ENCODE data around the gene RELN.

DNA sequence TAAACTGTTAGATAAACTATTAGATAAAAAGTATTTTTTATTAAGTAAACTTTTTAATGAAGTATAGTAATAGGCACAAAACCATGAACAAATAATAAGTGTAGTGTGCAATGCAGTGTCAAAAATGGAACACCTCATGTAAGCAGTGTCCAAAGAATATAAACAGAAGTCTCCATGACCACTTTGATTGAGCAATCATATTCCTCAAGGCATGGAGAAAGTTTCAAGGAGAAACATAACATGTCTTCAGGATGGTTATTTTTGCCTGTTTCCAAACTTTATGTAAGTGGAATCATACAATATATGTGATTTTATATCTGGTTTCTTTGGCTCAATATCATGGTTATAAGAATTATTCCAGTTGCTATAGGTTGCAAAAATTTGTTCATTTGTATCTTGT lies 6.1 kb upstream of the RELN start:
- TF ChIP-seq, protein P1, sequence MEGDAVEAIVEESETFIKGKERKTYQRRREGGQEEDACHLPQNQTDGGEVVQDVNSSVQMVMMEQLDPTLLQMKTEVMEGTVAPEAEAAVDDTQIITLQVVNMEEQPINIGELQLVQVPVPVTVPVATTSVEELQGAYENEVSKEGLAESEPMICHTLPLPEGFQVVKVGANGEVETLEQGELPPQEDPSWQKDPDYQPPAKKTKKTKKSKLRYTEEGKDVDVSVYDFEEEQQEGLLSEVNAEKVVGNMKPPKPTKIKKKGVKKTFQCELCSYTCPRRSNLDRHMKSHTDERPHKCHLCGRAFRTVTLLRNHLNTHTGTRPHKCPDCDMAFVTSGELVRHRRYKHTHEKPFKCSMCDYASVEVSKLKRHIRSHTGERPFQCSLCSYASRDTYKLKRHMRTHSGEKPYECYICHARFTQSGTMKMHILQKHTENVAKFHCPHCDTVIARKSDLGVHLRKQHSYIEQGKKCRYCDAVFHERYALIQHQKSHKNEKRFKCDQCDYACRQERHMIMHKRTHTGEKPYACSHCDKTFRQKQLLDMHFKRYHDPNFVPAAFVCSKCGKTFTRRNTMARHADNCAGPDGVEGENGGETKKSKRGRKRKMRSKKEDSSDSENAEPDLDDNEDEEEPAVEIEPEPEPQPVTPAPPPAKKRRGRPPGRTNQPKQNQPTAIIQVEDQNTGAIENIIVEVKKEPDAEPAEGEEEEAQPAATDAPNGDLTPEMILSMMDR (IDR thresholded peaks at IDR 0.05; ENCODE audit: low read length): no peak
- no peak for TF ChIP-seq EZH2 (IDR thresholded peaks at IDR 0.05; ENCODE audit: borderline replicate concordance, low read length)

Data from OCI-LY1 (cell line).